OCI-LY1 (cell line): Measurements from ENCODE around the gene TGFBR2.

Experiments
- H2AFZ ChIP-seq: fragments of 200-600 bp; sonication (generic), shearing (Covaris generic); 2 replicates; pipeline ENCODE4 v1.6.0; 2014; ENCODE audit warnings: antibody characterized with exemption, mild to moderate bottlenecking, low read length
- H3F3A ChIP-seq: fragments of 200-600 bp; sonication (generic), shearing (Covaris generic); 2 replicates; pipeline ENCODE4 v1.6.0; 2014; ENCODE audit warnings: mild to moderate bottlenecking, antibody characterized with exemption, low read length, moderate library complexity; ENCODE audit not compliant: insufficient read depth
- H3K27ac ChIP-seq: fragments of 200-600 bp; sonication (generic); 2 replicates; pipeline ENCODE4 v1.5.1; 2014; ENCODE audit warnings: low read length, mixed run types, mild to moderate bottlenecking, low read depth; ENCODE audit not compliant: poor library complexity, severe bottlenecking
- H3K27me3 ChIP-seq: fragments of 200-600 bp; sonication (generic); 2 replicates; pipeline ENCODE4 v1.6.0; 2014; ENCODE audit warnings: antibody characterized with exemption, mild to moderate bottlenecking, low read length, moderate library complexity; ENCODE audit not compliant: insufficient read depth
- H3K36me3 ChIP-seq: fragments of 200-600 bp; sonication (generic); 2 replicates; pipeline ENCODE4 v1.6.1; 2014; ENCODE audit warnings: mild to moderate bottlenecking, antibody characterized with exemption, low read length, moderate library complexity, mixed read lengths; ENCODE audit not compliant: insufficient read depth
- H3K4me1 ChIP-seq: fragments of 200-600 bp; sonication (generic); 2 replicates; pipeline ENCODE4 v1.5.1; 2014; ENCODE audit warnings: mild to moderate bottlenecking, low read length, moderate library complexity; ENCODE audit not compliant: insufficient read depth, severe bottlenecking
- H3K4me2 ChIP-seq: fragments of 200-600 bp; sonication (generic), shearing (Covaris generic); 2 replicates; pipeline ENCODE4 v1.6.1; 2014; ENCODE audit warnings: low read length
- H3K4me3 ChIP-seq: fragments of 200-600 bp; sonication (generic); 2 replicates; pipeline ENCODE4 v1.5.1; 2014; ENCODE audit warnings: low read length, low read depth, mild to moderate bottlenecking, mixed read lengths; ENCODE audit not compliant: poor library complexity, severe bottlenecking
- H3K79me2 ChIP-seq: fragments of 200-600 bp; shearing (Covaris generic); 2 replicates; pipeline ENCODE4 v1.6.1; 2016; ENCODE audit warnings: mixed run types, low read length, mixed read lengths; ENCODE audit not compliant: insufficient read depth
- H3K9ac ChIP-seq: fragments of 200-600 bp; sonication (generic), shearing (Covaris generic); 2 replicates; pipeline ENCODE4 v1.6.1; 2014; ENCODE audit warnings: mild to moderate bottlenecking, low read length, mixed read lengths
- H3K9me2 ChIP-seq: fragments of 200-600 bp; sonication (generic), shearing (Covaris generic); 2 replicates; pipeline ENCODE4 v1.6.1; 2014; ENCODE audit warnings: low read depth, mild to moderate bottlenecking, low read length, mixed read lengths
- H3K9me3 ChIP-seq: fragments of 200-600 bp; shearing (Covaris generic); 2 replicates; pipeline ENCODE4 v1.6.1; 2014; ENCODE audit warnings: low read length, mixed read lengths
- H4K20me1 ChIP-seq: fragments of 200-600 bp; sonication (generic), shearing (Covaris generic); 2 replicates; pipeline ENCODE4 v1.6.0; 2016; ENCODE audit warnings: mild to moderate bottlenecking, low read length; ENCODE audit not compliant: insufficient read depth
- CTCF ChIP-seq: fragments of 200-600 bp; sonication (generic), shearing (Covaris generic); IDR thresholded peaks from 2 replicates; pipeline ENCODE4 v1.5.1; 2017; ENCODE audit warnings: mild to moderate bottlenecking, antibody characterized with exemption, low read length, moderate library complexity, mixed read lengths
- EZH2 ChIP-seq: fragments of 200-600 bp; sonication (generic), shearing (Covaris generic); IDR thresholded peaks from 2 replicates; pipeline ENCODE4 v1.8.0; 2017; ENCODE audit warnings: borderline replicate concordance, mixed run types, mild to moderate bottlenecking, antibody characterized with exemption, low read length, moderate library complexity, mixed read lengths

TGFBR2 gene

GRCh38 chr3:30604558-30604957, 1.8 kb upstream of the TGFBR2 start:
- peak overlapping the region; percentile 90 for H3K27ac ChIP-seq
- H3K4me2 ChIP-seq: peak overlapping the region; percentile 88
- no peaks in the 10 kb centered on the region for H3K36me3 ChIP-seq

DNA sequence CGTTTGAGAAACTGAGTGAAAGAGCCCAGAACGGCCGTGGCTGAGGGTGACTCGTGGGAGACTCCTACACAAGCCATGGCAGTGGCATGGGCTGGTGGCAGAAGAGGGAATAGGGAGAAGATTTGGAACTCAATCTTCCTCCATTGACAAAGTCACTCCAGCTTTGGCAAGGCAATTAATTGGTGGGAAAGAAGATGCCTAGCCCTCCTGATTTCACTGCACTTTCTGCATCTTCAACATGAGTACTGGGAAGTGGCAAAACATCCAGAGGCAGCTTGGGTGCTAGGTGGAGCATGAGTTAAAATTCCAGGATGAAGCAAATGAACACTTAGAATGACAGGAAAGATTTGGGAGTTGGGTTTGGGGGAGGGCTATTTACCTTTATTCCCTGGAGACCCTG, 1.4 kb upstream of the TGFBR2 start:
- Histone ChIP-seq H3K9me3 (no peaks in the 10 kb centered on the region), H3K4me3 (peak overlapping the region; percentile 17), H3F3A (no peaks in the 10 kb centered on the region), H3K4me1 (peaks cover 66% of the 10 kb centered on the region), H3K9ac (peak overlapping the region; percentile 5; the same call in 1 of the 2 replicates), H3K27me3 (no peaks in the 10 kb centered on the region), H3K9me2 (no peaks in the 10 kb centered on the region), H3K27ac (peak overlapping the region; percentile 90), H3K79me2 (peaks cover 26% of the 10 kb centered on the region), H3K36me3 (no peaks in the 10 kb centered on the region), H3K4me2 (peak overlapping the region; percentile 88), H2AFZ (no peak overlapping the region; the same call in 1 of the 2 replicates), H4K20me1 (no peaks in the 10 kb centered on the region)
- TF ChIP-seq CTCF (no peak), EZH2 (no peak)

More at GRCh38 chr3:30604558-30604957, 1.8 kb upstream of the TGFBR2 start:
- peak overlapping the region; percentile 17 for H3K4me3 ChIP-seq
- H2AFZ ChIP-seq: no peak overlapping the region; the same call in 1 of the 2 replicates
- H3F3A ChIP-seq: no peaks in the 10 kb centered on the region
- peaks cover 21% of the 10 kb centered on the region for H3K79me2 ChIP-seq
- H3K4me1 ChIP-seq: peaks cover 64% of the 10 kb centered on the region
- H3K9me3 ChIP-seq: no peaks in the 10 kb centered on the region
- H3K9me2 ChIP-seq: no peaks in the 10 kb centered on the region
- H3K27me3 ChIP-seq: no peaks in the 10 kb centered on the region
- TF ChIP-seq EZH2 (no peak), CTCF (no peak)
- peak overlapping the region; percentile 5; the same call in 1 of the 2 replicates for H3K9ac ChIP-seq
- no peaks in the 10 kb centered on the region for H4K20me1 ChIP-seq

- no peaks in the 10 kb centered on the region for H3K27me3 ChIP-seq
- no peak for TF ChIP-seq EZH2
- TF ChIP-seq CTCF: no peak
- peak overlapping the region; percentile 88 for H3K9ac ChIP-seq
- H3K27ac ChIP-seq: peak overlapping the region; percentile 90
- H3K9me3 ChIP-seq: no peaks in the 10 kb centered on the region
- peak overlapping the region; percentile 27; the same call in 1 of the 2 replicates for H2AFZ ChIP-seq
- H3K79me2 ChIP-seq: peaks cover 34% of the 10 kb centered on the region
- peaks cover 74% of the 10 kb centered on the region for H3K4me1 ChIP-seq
- peak overlapping the region; percentile 85 for H3K4me3 ChIP-seq
- no peaks in the 10 kb centered on the region for H4K20me1 ChIP-seq
- H3K4me2 ChIP-seq: peak overlapping the region; percentile 88
- no peaks in the 10 kb centered on the region for H3K9me2 ChIP-seq
- no peaks in the 10 kb centered on the region for H3K36me3 ChIP-seq
- no peaks in the 10 kb centered on the region for H3F3A ChIP-seq
These were observed 598 bp upstream of the TGFBR2 start for GRCh38 chr3:30605706-30606300.
